Esophagus muscularis mucosa (tissue), 4 donors: Measurements from ENCODE around the gene ELFN1.

Source experiments
- CTCF ChIP-seq, 3 experiments: fragments of 200-600 bp in 2 of 3; fragments of 450-650 bp in 1 of 3; sonication (generic) in 2 of 3; IDR thresholded peaks; one replicate each; pipeline ENCODE4 v1.5.1; 2017 to 2019; ENCODE audit warnings: antibody characterized with exemption in 3 of 3, mild to moderate bottlenecking in 2 of 3, moderate library complexity in 1 of 3
- EP300 ChIP-seq: sonication (generic); formaldehyde crosslinking; IDR thresholded peaks from one replicate; pipeline ENCODE4 v1.6.1; 2017; ENCODE audit warnings: antibody characterized with exemption
- POLR2A ChIP-seq: fragments of 450-650 bp; IDR thresholded peaks from one replicate; pipeline ENCODE4 v1.6.1; 2017; ENCODE audit warnings: antibody characterized with exemption, moderate library complexity, mild to moderate bottlenecking, low read depth
- POLR2AphosphoS5 ChIP-seq, 2 donors: sonication (generic); formaldehyde crosslinking; IDR thresholded peaks; one replicate each; pipeline ENCODE4 v1.6.1; 2017; ENCODE audit warnings: antibody characterized with exemption in 2 of 2

- TF ChIP-seq CTCF (IDR thresholded peaks at IDR 0.05) (no peak), POLR2A (no peak), POLR2AphosphoS5 (IDR thresholded peaks at IDR 0.05) (no peak), EP300 (no peak)
Measured at GRCh38 chr7:1665549-1666316, 4.3 kb upstream of the ELFN1 start.
